Activated T-cell treated with anti-CD3 and anti-CD28 coated beads, Interleukin-2, amount 50 U/mL, for 1 hour (primary cell): ENCODE data around the gene RAD51AP2.
"Not testable (repeated sequence)": the region's sequence is repeated elsewhere in the genome, so short reads cannot be mapped to it uniquely, and the experiment has no call there.

Experiments
- DNase-seq: peaks from one replicate; pipeline ENCODE4 v3.0.0-alpha.2; 2020

The RAD51AP2 gene

GRCh38 chr2:17518212-17519154 is at the start of gene RAD51AP2:
RAD51AP2 (minus strand) TSS chr2:17518440; CDS start chr2:17518415, 25 bp downstream.
- no peak for DNase-seq

- DNase-seq: not testable (repeated sequence)
Observed at GRCh38 chr2:17565726-17566125, 47.5 kb upstream of the RAD51AP2 start.

GRCh38 chr2:17558878-17559277 is 40.6 kb upstream of the RAD51AP2 start:
- no peak for DNase-seq

GRCh38 chr2:17558053-17558452 is 39.8 kb upstream of the RAD51AP2 start:
- DNase-seq: no peak

GRCh38 chr2:17557596-17557995 is 39.4 kb upstream of the RAD51AP2 start:
- DNase-seq: no peak

GRCh38 chr2:17555150-17555549 is 36.9 kb upstream of the RAD51AP2 start:
- no peak for DNase-seq

- DNase-seq: no peak
Observed at GRCh38 chr2:17550907-17551306, 32.7 kb upstream of the RAD51AP2 start.

GRCh38 chr2:17547737-17548136 is 29.5 kb upstream of the RAD51AP2 start:
- no peak for DNase-seq

- no peak for DNase-seq
Observed at GRCh38 chr2:17547237-17547636, 29.0 kb upstream of the RAD51AP2 start.

GRCh38 chr2:17545680-17546613 is 27.7 kb upstream of the RAD51AP2 start:
- no peak for DNase-seq

GRCh38 chr2:17544256-17544655 is 26.0 kb upstream of the RAD51AP2 start:
- DNase-seq: no peak

- DNase-seq: no peak
Observed at GRCh38 chr2:17543848-17544247, 25.6 kb upstream of the RAD51AP2 start.

- no peak for DNase-seq
Observed at GRCh38 chr2:17543131-17543660, 25.0 kb upstream of the RAD51AP2 start.

GRCh38 chr2:17542471-17542870 is 24.2 kb upstream of the RAD51AP2 start:
- no peak for DNase-seq

- DNase-seq: no peak
Observed at GRCh38 chr2:17541531-17541950, 23.3 kb upstream of the RAD51AP2 start.

GRCh38 chr2:17540813-17541530 is 22.7 kb upstream of the RAD51AP2 start:
- no peak for DNase-seq

- DNase-seq: no peak
Observed at GRCh38 chr2:17540093-17540812, 22.0 kb upstream of the RAD51AP2 start, which contains the start of gene VSNL1. VSNL1 (plus strand) TSS chr2:17540696; CDS start chr2:17592075, 51,379 bp downstream.

GRCh38 chr2:17539611-17540092 is 21.4 kb upstream of the RAD51AP2 start:
- DNase-seq: no peak

GRCh38 chr2:17538844-17539554 is 20.8 kb upstream of the RAD51AP2 start:
- no peak for DNase-seq

- DNase-seq: no peak
Observed at GRCh38 chr2:17538022-17538843, 20.0 kb upstream of the RAD51AP2 start.
